T-helper 1 cell (primary cell): ENCODE results near the gene FBXO8.

ENCODE experiments used
- DNase-seq, 5 donors: peaks; one replicate each; pipeline ENCODE4 v3.0.0-alpha.2; 2012 to 2020

FBXO8 gene

DNA sequence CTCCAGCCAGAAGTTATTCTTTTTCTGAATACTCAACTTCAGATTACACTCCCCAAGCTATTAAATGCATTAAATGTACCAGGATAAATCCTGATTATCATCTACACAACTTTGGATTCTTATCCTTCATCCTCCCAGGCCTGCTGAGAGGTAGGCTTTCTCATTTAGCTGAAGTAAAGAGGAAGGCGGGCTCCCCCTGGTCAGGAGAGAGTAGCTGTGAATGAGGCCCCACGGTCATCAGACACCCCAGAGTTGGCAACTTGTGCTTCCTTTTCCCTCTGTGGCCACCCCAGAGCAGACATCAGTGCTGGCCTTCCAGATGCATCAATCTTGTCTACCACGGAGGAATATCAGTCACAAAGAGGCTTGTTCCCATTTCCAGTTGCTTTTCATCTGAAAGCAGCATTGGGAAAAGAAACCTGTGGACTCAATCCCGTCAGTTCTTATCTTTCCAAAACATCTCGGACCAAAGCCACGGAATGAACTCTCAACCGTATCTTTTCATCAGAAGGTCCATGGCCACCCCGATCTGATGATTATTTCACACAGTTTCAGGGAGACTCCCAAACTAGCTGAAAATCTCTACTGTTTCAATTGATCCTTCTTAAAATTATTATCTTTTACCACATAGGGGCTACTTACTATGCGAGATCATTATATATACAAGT, 79.2 kb downstream of the FBXO8 start:
- no peak for DNase-seq

DNA sequence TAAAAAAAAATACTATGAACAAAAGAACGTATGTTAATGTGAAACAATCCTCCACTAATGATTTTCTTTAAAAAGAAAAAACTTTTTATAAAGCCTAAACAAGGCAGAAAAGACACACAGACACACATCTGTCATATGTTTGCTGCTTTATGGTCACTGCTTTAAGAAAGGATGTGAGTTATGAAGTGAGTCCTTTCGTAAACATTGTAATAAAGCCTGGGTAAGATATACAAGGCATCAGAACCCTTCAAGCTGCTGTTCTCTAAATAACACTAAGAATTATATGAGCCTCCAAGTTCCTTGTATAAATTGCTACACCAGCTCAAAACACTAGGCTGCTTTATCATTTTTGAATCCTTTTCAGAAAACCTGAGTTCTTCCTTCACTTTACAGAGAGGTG, 81.6 kb downstream of the FBXO8 start:
- no peak for DNase-seq

DNA sequence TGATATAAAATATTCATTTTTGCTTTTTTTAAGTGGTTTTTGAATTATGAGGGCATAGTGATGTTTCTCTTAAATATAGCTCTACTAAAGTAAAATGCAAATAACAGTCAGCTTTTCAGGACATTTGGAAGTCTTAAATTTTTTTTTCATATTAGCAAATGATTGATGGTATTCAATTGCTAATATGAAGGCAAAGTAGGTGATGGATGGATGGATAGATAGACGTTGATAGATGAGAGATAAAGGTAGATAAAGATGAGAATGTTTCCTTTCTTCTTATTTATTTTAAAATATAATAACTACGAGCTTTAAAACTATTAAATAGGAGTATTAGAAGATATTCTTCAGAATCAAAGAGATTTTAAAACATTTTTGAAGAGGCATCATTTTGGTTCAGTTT, 83.7 kb downstream of the FBXO8 start:
- no peak for DNase-seq

DNA sequence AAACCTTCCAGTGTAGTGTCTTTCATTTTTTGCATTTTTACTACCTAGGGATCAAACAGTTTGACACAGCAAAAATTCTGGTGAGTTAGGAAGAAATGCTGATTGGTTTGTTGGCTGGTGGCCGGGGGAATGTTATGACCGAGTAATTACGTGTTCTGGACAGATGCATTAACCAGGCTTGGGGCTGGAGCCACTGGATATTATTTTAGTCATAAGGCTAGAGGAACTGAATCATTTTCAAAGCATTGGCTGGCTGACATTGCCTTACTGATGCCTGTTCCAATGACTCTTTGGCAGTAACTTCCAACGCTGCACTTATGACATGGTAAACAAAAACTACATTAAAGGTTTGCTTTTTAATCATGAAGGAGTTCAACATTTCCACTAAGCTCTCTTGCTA, 84.6 kb downstream of the FBXO8 start:
- DNase-seq: no peak

DNA sequence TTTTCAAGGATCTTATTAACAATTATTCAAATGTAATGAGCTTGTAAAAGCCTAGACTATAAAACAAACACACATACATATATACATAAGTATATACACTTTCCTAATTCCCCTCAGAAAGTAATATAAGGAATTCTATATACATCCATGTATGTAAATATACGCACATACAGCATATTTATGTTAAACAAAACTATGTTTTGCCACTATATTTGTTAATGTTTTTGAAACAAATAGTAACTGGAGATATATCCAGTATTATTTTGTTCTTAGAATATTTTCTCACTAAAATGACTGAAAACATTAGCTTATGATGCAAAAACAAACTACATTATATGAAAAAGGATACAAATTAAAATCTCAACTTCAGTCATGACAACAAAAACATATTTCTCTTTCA, 85.1 kb downstream of the FBXO8 start:
- DNase-seq: no peak

DNA sequence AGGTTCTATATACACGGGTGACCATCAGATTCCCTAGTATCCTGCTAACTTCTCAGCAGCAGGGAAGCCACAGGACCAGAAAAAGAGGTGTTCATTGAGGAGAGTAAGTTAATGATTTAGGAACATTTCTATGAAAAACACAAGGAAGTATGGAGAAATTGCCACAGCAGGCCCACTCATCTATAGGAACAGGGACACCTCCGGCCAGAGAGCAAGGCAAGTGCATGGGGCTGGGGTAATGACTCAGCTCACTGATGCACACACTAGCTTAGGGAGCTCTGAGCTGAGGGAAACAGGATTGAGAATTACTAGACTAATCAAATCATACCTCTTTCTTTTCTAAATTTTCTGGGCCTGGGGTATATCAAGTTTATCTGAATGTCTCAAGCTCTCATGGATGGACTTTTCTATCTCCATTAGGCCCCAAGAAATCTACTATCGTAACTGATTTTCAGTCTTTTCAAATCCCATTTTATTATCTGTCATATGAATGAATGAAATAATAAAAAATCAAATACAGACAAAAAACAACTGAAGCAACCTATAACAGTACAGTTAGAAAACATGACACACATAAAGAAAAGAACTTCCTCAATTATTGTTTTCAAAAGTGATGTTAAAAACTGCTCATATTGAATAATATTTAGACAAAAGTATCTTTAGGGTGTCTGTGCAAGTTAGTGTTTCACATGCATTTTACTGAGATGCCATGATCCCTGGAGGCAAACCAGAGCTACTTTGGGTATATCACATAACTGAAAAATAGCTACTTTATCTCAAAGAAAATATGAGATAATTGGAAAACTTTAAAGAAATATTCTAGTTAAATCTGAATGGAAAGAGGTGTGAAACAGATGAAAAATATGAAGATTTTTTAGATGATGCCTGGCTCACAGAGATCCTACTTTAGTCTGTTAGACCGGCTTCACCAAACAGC, 89.8 kb downstream of the FBXO8 start:
- DNase-seq: no peak

DNA sequence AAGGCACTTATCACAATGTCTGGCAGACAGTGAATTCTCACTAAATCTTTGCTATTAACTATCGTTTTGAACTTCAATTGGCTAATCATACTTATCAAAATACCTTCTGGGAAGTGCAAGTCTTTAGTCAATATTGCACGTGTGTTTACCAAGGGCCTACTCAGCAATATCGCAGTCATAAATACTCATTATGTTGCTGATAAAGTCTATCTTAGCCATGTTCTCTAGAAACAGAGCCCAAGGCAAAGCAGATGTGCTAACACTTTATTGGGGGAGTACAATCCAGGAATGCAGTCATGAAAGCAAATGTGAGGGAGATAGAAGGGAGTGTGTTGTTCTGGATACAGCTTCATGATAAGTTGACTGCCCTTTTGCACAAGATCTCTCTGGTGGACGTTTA, 90.5 kb downstream of the FBXO8 start:
- DNase-seq: no peak

DNA sequence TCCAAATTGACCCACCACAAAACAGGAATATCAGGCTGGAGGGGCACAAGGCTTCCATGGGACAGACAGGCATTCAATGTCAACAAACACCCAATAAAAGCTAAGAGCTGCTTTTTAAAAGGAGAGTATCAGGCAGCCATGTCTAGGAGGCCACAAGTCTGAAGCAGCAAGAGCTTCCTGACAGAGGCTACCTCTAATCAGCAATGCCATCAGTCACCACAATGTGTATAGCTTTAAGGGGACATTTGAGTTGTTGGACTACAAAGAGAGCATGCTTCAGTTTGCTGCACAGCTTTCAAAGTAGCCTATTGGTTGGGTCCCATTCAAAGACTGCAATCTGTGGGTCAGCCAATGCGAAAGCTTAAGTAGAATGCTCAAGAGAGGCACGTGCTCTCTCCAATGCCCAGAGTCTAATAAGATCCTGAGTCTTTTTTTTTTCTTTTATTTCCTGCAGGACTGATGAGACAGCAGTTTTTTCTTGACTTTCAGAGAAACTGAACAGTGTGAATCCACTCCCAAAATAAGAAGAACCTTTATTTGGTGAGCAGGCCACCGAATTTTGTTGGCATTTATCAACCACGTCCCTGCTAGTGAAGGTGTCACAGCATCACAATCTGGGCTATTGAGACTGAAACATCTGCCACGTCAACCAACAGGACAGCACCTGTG, 92.5 kb downstream of the FBXO8 start:
- DNase-seq: no peak

DNA sequence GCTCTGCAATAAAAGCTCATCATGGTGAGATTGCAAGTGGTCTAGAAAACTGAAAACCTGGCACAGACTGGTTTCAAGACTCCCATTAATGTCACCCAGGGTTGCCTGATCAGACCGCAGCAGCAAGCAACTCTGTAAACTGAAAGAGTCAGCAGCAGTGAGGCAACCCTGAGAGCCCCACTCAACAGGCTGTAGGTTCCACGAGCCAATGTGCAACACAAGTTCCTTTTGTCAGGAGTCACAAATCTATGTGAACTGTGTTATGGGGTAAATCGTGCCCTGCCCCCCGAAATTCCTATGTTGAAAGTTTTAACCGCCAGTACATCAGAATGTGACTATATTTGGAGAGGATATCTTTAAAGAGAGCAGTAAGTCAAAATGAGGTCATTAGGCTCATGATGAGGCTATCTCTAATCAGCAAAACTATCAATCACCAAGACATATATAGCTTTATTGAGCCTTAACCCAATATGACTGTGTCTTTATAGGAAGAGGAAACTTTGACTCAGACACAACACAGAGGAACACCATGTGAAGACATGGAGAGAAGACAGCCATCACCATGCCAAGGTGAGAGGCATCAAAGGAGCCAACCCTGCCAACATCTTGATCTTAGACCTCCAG, 94.0 kb downstream of the FBXO8 start:
- DNase-seq: no peak
